SK-N-SH treated with all-trans-retinoic acid at 6 μM for 48 hours (cell line): ENCODE data around the gene MKRN2OS.

Experiments
- ATAC-seq: fragments of 200-7000 bp; cut with Tn5 transposase; 3 replicates; pipeline ENCODE4 v1.9.1; 2020; ENCODE audit warnings: mild to moderate bottlenecking, moderate library complexity
- ARNTL ChIP-seq: fragments of 450-650 bp; formaldehyde crosslinking; IDR thresholded peaks from 2 replicates; pipeline ENCODE4 v1.5.0; 2020; ENCODE audit warnings: low read depth, mild to moderate bottlenecking, moderate library complexity, borderline replicate concordance
- BACH2 ChIP-seq: fragments of 250-450 bp; sonication (Bioruptor Pico); IDR thresholded peaks from 2 replicates; pipeline ENCODE4 v1.9.0; 2021; ENCODE audit warnings: mild to moderate bottlenecking, borderline replicate concordance
- CREB5 ChIP-seq: fragments of 250-450 bp; sonication (Bioruptor Pico); IDR thresholded peaks from 2 replicates; pipeline ENCODE4 v1.5.1; 2020; ENCODE audit warnings: low read depth, mild to moderate bottlenecking, moderate library complexity
- CSDC2 ChIP-seq: fragments of 250-450 bp; sonication (Bioruptor Pico); IDR thresholded peaks from 2 replicates; pipeline ENCODE4 v1.5.0; 2020; ENCODE audit warnings: mild to moderate bottlenecking, moderate library complexity
- CSRNP3 ChIP-seq: fragments of 250-450 bp; sonication (Bioruptor Pico); IDR thresholded peaks from 2 replicates; pipeline ENCODE4 v1.5.1; 2021; ENCODE audit warnings: mild to moderate bottlenecking, moderate library complexity
- ESRRG ChIP-seq: fragments of 250-450 bp; sonication (Bioruptor Pico); IDR thresholded peaks from 2 replicates; pipeline ENCODE4 v1.6.1; 2021; ENCODE audit warnings: mild to moderate bottlenecking
- GLIS3 ChIP-seq: fragments of 250-450 bp; sonication (Bioruptor Pico); IDR thresholded peaks from 2 replicates; pipeline ENCODE4 v1.5.0; 2020; ENCODE audit warnings: mild to moderate bottlenecking, moderate library complexity
- ISL1 ChIP-seq: fragments of 250-450 bp; sonication (Bioruptor Pico); IDR thresholded peaks from 2 replicates; pipeline ENCODE4 v2.1.2; 2022; ENCODE audit warnings: mild to moderate bottlenecking, moderate library complexity
- OSR1 ChIP-seq: fragments of 250-450 bp; sonication (Bioruptor Pico); IDR thresholded peaks from 2 replicates; pipeline ENCODE4 v1.8.0; 2022; ENCODE audit warnings: moderate library complexity, mild to moderate bottlenecking, inconsistent platforms
- PATZ1 ChIP-seq: fragments of 250-450 bp; sonication (Bioruptor Pico); IDR thresholded peaks from 2 replicates; pipeline ENCODE4 v1.8.0; 2020; ENCODE audit warnings: mild to moderate bottlenecking, moderate library complexity, borderline replicate concordance
- POU6F1 ChIP-seq: fragments of 250-450 bp; sonication (Bioruptor Pico); IDR thresholded peaks from 2 replicates; pipeline ENCODE4 v1.8.0; 2021; ENCODE audit warnings: low read depth, mild to moderate bottlenecking, moderate library complexity, borderline replicate concordance
- RARB ChIP-seq: fragments of 250-450 bp; sonication (Bioruptor Pico); IDR thresholded peaks from 2 replicates; pipeline ENCODE4 v1.8.0; 2021; ENCODE audit warnings: mild to moderate bottlenecking, moderate library complexity
- SNAI2 ChIP-seq: fragments of 250-450 bp; sonication (Bioruptor Pico); IDR thresholded peaks from 2 replicates; pipeline ENCODE4 v1.5.0; 2020; ENCODE audit warnings: mild to moderate bottlenecking, moderate library complexity
- TCF4 ChIP-seq: fragments of 250-450 bp; sonication (Bioruptor Pico); IDR thresholded peaks from 2 replicates; pipeline ENCODE4 v1.8.0; 2021; ENCODE audit warnings: mild to moderate bottlenecking, moderate library complexity, borderline replicate concordance
- TOX ChIP-seq: fragments of 250-450 bp; sonication (Bioruptor Pico); IDR thresholded peaks from 2 replicates; pipeline ENCODE4 v1.8.0; 2021; ENCODE audit warnings: mild to moderate bottlenecking, moderate library complexity, borderline replicate concordance
- TSHZ2 ChIP-seq: fragments of 250-450 bp; sonication (Bioruptor Pico); IDR thresholded peaks from 2 replicates; pipeline ENCODE4 v1.5.0; 2020; ENCODE audit warnings: mild to moderate bottlenecking, moderate library complexity
- ZC3H10 ChIP-seq: fragments of 250-450 bp; sonication (Bioruptor Pico); IDR thresholded peaks from 2 replicates; pipeline ENCODE4 v1.5.1; 2021; ENCODE audit warnings: mild to moderate bottlenecking, moderate library complexity
- ZFP3 ChIP-seq: fragments of 250-450 bp; sonication (Bioruptor Pico); IDR thresholded peaks from 2 replicates; pipeline ENCODE4 v1.5.0; 2020; ENCODE audit warnings: mild to moderate bottlenecking, moderate library complexity
- ZFP30 ChIP-seq: fragments of 450-650 bp; formaldehyde crosslinking; IDR thresholded peaks from 2 replicates; pipeline ENCODE4 v1.5.0; 2022; ENCODE audit warnings: mild to moderate bottlenecking, moderate library complexity
- ZNF565 ChIP-seq: fragments of 450-650 bp; formaldehyde crosslinking; conservative IDR thresholded peaks from 2 replicates; pipeline ENCODE4 v1.5.0; 2020; ENCODE audit warnings: low read depth, mild to moderate bottlenecking, moderate library complexity
- ZNF70 ChIP-seq: fragments of 450-650 bp; formaldehyde crosslinking; IDR thresholded peaks from 2 replicates; pipeline ENCODE4 v1.5.0; 2020; ENCODE audit warnings: mild to moderate bottlenecking, moderate library complexity
- ZNF8 ChIP-seq: fragments of 450-650 bp; formaldehyde crosslinking; IDR thresholded peaks from 2 replicates; pipeline ENCODE4 v1.5.0; 2020; ENCODE audit warnings: mild to moderate bottlenecking, moderate library complexity

The MKRN2OS gene

GRCh38 chr3:12509466-12509865 lies 35.8 kb downstream of the MKRN2OS start (continued):
- TF ChIP-seq PATZ1 (CRISPR knock-in tag): no peak
- no peak for TF ChIP-seq ZNF565 (CRISPR knock-in tag)
- no peak for TF ChIP-seq ZC3H10
- TF ChIP-seq ZFP30 (CRISPR knock-in tag): no peak
- no peak for TF ChIP-seq BACH2
- TF ChIP-seq ZFP3 (CRISPR knock-in tag): no peak
- TF ChIP-seq ZNF70 (CRISPR knock-in tag): no peak
- TF ChIP-seq ARNTL (CRISPR knock-in tag): no peak
- TF ChIP-seq CSDC2 (CRISPR knock-in tag): no peak
- TF ChIP-seq TCF4 (CRISPR knock-in tag): no peak

- TF ChIP-seq GLIS3: no peak
- no peak for TF ChIP-seq SNAI2
- TF ChIP-seq RARB (CRISPR knock-in tag): no peak
- TF ChIP-seq ARNTL (CRISPR knock-in tag): no peak
- TF ChIP-seq ZNF565 (CRISPR knock-in tag): no peak
- TF ChIP-seq TOX (CRISPR knock-in tag): no peak
- TF ChIP-seq, all 23 proteins: peak for 0
- ATAC-seq: peak; percentile 91
Observed at GRCh38 chr3:12508291-12508700, 37.0 kb downstream of the MKRN2OS start.

- no peak for TF ChIP-seq TCF4 (CRISPR knock-in tag)
- no peak for TF ChIP-seq SNAI2
- no peak for TF ChIP-seq CSRNP3
- no peak for TF ChIP-seq ZNF70 (CRISPR knock-in tag)
- TF ChIP-seq POU6F1 (CRISPR knock-in tag): no peak
- no peak for TF ChIP-seq ZNF8 (CRISPR knock-in tag)
- no peak for TF ChIP-seq CSDC2 (CRISPR knock-in tag)
- no peak for TF ChIP-seq ESRRG (CRISPR knock-in tag)
- no peak for TF ChIP-seq CREB5 (CRISPR knock-in tag)
- no peak for TF ChIP-seq ZC3H10
- TF ChIP-seq GLIS3: no peak
- no peak for TF ChIP-seq ZNF565 (CRISPR knock-in tag)
- no peak for TF ChIP-seq TOX (CRISPR knock-in tag)
- TF ChIP-seq OSR1: no peak
- no peak for TF ChIP-seq TSHZ2
- no peak for TF ChIP-seq ZFP30 (CRISPR knock-in tag)
- TF ChIP-seq BACH2: no peak
- no peak for TF ChIP-seq ISL1
- no peak for TF ChIP-seq RARB (CRISPR knock-in tag)
Observed at GRCh38 chr3:12507591-12508281, 37.6 kb downstream of the MKRN2OS start.

More at GRCh38 chr3:12507591-12508281, 37.6 kb downstream of the MKRN2OS start:
- ATAC-seq: peak; percentile 73
